HG02623 (cell line): ENCODE results near the gene ARHGEF38.

Experiments
- ATAC-seq: cut with Tn5 transposase; IDR thresholded peaks from one replicate; pipeline ENCODE4 v1.9.1; 2021; ENCODE audit warnings: moderate library complexity; ENCODE audit not compliant: unreplicated experiment

The ARHGEF38 gene, protein sequence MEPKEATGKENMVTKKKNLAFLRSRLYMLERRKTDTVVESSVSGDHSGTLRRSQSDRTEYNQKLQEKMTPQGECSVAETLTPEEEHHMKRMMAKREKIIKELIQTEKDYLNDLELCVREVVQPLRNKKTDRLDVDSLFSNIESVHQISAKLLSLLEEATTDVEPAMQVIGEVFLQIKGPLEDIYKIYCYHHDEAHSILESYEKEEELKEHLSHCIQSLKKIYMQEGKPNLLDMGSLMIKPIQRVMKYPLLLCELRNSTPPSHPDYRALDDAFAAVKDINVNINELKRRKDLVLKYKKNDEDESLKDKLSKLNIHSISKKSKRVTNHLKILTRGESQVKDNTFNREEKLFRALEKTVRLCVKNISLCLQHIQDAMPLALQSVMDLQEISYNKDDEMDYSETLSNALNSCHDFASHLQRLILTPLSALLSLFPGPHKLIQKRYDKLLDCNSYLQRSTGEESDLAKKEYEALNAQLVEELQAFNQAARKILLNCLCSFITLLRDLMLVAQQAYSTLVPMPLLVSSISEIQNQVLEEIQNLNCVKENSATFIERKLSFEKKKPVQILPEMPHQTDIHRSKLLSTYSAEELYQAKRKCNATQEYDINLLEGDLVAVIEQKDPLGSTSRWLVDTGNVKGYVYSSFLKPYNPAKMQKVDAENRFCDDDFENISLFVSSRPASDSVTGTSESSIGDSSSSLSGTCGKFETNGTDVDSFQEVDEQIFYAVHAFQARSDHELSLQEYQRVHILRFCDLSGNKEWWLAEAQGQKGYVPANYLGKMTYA

DNA sequence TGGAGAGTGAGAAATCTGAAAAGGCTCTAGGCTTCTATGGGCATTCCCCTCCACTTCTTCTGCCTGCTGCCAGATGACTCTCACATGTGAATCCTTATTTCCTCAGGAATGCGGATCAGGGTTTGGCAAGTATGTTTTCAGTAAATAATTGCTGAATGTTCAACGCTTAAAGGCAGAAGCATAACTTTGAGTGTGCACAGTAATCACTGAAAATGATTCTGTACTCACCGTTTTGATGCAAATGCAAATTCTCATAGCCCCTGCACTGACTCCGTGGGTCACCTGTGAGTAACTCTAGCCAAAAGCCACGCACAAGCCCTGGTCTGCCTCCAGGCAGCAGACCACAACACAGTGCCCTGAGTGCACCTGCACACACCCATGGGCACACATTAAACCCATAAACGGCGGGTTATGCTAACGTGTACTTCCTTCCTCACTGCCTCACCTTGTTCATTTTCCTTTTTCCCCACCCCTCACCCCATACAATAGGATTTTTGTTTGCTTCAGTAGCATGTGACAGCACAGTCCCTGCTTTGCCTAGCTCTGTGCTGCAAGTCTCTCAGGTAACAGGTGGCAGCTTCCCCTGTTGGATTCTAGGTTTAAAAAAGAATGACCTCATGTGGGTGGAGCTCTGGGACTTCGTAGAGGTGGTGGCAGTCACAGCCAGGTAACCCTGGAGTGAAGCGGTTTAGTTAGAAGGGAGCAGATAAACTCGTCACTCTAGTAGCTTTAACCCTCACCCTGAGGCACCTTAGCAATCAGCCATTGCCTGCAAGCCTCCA lies at the start of gene ARHGEF38:
TSS of gene ARHGEF38 (plus strand) at position 656 of the 782 bp plus-strand sequence. CDS start 146 bp downstream, outside the sequence.
- ATAC-seq, result no peak

DNA sequence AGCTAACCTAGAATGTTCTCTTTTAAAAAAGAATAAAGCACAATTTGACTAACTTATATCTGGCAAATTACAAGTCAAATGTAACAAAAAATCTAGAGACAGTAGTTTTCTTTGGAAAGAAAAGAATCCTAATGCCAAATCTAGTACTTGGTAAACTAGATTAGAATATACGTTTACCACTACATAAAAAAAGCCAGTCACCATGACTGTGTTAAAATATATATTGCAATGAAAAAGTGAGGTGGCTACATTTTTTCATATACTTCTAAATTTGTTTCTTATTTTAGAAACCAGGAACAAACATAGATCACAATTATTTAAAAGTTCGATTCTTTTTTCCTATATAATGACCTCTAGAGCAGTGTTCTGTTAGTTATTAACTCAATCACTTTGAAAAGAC lies 48.9 kb upstream of the ARHGEF38 start:
- ATAC-seq, result no peak

DNA sequence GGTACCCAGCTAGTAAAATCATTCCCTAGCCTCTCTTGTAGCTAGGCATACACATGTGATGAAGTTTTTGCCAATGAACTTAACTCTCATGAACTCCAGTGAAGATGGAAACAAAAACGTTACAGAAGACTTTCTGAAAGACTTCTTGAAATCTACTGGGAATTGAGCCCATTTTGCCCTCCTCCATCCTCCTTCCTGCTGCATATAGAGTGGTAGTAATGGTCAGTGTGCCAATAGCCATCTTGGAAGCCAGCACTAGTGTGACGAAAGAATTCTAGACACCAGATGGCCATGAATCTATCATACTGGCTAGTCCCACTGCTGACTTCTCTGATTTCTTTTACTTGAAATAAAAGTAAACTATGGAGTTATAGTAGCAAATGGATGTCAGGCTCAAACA lies 47.7 kb upstream of the ARHGEF38 start:
- no peak for ATAC-seq

DNA sequence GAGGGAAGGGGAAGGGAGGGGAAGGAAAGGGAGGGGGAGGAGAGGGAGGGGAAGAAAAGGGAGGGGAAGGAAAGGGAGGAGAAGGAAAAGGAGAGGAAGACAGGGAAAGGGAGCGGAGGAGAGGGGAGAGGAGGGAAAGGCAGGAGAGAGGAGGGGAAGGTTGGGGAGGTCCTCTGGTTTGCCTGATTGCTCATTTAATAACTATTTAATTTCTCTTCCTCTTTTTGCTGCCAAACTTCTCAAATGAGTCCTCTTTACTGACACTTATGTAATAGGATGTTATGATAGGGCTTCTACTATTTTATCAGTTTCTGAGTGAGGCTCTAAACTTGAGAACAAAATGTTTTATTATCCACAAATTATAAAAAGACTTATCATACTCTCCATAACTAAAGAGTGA lies 43.1 kb upstream of the ARHGEF38 start:
- ATAC-seq, result peak; percentile 93

DNA sequence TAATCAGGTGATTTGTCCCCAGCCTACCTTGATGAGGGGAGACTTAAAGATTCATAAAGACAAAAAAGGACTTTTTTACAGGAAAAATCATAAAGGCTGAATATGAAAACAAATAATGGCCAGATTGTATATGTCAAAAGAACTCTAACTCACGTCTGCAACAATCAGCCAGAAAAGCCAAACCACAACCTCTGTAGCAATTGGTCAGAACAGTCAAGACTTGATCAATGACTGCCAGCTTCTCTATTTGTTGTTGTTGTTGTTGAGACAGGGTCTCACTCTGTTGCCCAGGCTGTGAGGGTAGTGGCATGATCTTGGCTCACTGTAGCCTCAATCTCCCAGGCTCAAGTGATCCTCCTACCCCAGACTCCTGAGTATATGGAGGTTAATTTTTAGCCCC lies 42.7 kb upstream of the ARHGEF38 start:
- ATAC-seq, result no peak

DNA sequence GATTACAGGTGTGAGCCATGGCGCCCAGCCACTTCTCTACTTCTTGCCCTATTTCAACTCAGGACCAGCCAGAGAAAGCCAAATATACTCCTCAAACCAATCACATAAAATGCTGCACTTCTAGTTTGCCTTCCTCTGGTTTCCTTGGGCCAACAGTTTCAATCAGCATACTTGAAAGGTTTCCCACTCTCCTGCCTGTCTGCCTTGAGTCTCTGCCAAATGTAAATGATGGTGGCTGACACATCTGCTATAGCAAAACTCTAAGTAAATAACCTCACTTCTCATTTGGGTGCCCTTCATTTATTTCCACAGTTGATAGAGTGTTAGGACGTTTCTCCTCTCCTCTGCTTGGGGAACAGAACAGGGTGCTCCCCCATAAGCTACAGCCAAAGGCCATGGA lies 42.2 kb upstream of the ARHGEF38 start:
- no peak for ATAC-seq

DNA sequence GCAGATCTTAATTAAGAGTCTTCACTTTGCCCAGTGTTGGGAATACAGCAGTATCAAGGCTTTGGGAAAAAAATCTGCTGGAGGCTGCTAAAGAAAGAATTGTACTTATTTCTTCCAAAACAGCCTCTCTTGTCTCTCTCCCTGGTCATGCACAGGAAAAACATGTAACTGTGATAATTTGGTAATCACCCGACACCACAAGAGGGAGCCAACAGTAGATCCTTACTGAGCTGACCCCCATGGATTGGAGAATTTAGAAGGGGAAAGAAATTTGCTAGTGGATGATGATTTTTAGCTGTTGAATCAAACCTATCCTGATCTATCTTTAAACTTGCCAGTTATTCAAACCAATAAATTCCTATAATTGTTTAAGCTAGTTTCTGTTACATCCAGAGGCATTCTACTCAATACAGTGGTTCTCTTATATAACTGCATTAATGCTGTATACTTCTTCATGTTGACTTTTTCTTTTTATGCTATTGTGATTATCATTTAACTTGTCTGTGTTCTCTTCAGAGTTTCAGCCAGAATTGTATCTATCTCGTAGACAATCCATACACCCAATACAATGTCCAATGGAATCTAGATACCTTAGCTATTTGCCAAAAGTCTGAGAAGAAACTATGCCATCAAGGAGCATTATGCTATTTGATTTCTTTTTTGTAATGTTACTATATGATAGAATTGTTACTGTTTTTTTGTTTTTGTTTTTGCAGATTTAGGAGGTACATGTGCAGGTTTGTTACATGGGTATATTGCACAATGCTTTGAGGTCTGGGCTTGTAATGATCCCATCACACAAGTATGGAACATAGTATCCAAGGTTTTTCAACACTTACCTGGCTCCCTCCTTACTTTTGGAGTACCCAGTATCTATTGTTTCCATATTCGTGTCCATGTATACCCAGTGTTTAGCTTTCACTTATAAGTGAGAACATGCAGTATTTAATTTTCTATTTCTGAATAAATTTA lies 31.3 kb upstream of the ARHGEF38 start:
- peak; percentile 82 for ATAC-seq

DNA sequence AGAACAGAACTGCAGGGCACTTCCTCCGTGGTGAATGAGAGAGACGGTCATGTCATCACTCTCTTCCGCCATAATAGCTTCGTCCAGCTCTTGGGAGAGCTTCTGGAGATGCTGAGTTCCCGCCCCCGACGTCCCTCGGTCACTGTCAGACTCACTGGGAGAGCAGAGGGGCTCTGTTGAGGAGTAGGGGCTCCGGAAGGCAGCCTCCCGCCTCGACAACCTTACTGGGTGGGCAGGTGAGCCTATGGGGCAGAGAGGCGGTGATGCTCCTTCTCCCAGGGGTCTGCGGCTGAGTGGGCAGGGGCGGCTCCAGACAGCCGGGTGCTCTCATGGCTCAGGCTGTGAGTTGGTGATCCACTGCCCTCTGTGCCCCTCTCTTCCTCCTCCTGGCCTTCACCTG lies 25.8 kb upstream of the ARHGEF38 start:
- no peak for ATAC-seq

DNA sequence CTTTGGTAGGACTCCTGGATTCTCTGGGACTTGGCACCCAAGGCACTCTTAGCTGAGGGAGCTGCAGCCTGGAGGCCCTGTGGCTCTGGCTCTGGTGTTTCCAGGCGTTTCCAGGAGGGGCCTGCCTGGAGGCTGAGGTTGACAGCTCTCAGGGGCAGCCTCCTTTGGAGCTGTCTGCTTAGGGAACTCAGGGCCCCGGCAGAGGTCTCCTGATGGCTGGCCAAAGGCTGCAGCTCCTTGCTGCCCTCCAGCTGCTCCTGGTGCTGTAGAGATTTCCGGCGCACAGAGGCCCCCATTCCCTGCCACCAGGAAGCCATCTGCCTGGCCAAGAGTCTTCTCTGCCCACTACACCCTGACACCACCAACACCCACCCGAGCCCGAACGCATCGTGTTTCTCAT lies 25.3 kb upstream of the ARHGEF38 start:
- no peak for ATAC-seq

DNA sequence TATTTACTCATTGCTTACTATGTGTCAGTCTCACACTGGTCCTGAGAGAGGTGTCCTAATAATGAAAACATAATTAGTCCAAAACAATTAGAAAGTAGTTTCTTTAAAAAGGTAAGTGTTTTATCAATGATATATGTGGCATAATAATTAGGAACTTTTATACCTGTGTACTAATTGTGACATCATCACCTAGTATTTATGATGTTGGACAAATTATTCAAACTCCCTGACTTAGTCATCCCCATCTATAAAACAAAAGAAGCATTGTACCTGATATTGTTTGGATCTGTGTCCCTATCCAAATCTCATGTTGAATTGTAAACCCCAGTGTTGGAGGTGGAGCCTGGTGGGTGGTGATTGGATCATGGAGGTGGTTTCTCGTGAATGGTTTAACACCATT lies 15.8 kb upstream of the ARHGEF38 start:
- ATAC-seq, result no peak

DNA sequence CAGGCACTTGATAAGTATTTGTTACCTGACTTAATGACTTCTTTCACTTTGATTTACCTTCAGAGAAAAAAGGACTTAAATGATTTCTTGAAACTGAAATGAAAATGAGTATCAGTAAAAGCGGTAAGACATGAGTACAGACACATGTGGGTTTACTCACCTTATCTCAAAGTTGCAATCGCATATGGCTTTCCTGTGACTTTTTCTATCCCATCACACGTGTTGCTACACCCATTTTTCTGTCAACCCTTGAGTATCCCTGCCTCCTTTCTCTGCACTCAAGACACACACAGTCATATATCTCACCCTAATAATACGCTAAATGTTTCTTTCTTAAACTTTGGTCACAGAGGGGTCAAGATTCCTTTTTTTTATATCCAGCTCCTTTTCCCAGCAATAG lies 11.0 kb upstream of the ARHGEF38 start:
- no peak for ATAC-seq

DNA sequence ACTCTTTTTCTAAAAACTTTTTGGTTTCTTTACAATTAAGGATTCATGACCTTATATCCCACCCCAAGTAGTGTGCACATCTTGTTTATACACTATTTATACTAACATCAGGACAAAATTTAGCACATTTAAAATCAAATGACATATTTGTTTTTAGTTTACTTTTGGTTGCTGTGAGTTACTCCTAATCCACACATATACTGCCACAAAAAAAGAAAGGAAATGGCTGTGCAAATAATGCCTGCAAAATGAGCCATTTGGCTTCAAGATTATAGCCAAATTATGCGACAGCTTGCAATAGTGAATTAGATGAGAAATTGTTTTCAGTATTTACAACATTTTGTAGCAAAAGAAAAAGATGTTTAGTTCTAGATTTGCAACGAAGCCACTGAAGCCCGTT lies 10.4 kb upstream of the ARHGEF38 start:
- ATAC-seq, result no peak

DNA sequence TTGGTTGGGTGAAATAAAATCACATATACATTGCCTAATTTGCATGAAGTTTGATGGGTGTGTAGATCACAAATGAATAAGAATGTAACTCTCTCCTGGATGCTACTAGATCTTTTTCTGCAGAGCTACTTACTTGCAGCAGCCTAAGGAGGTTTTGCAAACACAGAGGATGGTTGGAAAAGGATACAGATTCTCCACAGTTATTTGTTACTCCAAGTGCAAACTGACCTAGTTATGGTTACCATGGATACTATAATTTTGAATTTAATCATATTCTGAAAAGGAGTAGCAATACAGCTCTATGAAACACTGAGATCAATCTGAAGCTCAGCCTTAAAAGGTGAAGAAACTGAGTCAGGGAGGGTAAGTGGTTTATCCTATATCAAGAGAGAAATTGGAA lies 9.1 kb upstream of the ARHGEF38 start:
- no peak for ATAC-seq

DNA sequence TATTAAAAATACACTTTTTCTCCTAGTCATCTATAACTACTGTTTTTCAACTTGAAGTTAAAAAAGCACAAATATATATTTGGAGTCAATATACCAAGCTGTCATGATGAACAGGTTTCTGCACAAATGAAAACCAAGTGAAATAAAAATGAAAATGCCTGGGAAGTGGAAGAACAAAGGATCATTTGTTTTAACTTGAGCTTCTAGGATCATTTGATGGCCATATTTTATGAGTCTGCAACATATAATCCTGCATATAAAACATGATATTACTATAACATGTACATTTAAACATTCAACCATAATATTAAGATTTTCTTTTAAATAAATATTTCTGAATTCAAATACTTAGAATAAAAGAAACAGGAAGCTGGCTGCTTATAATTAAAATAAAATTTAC lies 8.5 kb upstream of the ARHGEF38 start:
- no peak for ATAC-seq

DNA sequence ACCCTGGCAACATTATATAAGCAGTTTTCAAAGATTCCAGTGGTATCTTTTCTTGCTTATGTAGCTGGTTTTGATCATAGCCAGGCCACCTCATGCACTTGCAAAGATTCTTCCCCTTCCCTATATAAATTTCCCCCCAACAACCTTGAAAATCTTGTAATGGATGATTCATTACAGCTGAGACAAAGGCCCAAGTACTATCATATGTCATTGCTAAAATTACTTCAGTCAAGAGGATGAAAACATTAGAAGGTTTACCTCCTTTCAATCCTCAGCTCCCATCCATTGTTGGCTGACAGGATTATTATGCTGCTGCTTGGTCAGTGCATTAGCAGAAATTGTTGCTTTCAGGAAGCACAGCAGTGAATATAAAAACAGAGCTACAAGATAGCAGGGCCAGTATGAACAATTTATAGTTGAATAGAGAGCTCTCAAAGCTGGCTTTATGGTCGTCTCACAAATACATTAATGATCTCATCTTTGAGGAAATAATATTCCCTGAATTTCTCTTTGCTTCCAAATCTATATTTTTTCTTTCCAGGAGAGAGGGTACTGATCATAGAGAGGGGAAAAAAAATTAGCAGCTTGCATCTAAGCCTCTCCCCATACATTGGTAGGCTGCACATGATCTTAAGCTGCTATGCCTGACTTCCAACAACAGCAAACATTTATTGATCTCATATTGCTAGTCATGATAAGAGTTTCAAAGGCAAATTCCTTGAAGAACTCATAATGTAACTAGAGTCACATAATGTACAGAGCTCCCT lies 7.7 kb upstream of the ARHGEF38 start:
- no peak for ATAC-seq

DNA sequence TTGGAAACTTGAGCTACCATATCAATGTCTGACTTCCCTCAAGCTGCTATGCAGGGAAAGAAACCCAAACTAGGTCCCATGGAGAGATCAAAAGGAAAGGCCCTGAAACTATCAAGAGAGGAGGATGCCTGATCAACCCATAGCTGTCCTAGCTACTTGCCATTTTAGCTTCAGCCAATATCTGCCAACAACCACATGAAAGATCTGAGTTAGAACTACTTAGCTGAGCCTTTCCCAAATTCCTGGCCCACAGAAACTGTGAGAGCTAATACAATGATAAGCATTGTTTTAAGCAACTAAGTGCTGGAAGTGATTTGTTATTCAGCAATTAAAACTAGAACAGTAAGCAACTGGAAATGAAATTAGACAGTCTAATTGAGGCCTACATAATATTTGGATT lies 6.3 kb upstream of the ARHGEF38 start:
- no peak for ATAC-seq

DNA sequence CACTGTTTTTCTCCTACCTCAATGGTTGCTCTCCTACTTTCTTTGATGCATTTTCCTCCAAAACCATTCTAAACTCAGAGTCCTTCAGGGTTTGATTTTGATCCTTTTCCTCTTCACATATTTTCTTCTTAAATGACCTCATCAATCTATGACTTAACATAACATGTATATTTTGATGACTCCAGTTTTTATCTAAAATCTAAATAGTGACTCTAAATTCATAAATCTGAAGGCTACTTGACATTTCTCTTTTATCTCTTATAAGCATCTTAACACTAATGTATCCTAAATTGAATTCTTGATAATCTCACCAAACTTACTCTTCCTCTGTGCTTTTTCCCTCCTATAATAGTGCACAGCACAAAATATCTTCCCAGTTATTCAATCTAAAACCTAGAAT lies 4.7 kb upstream of the ARHGEF38 start:
- ATAC-seq, result no peak

DNA sequence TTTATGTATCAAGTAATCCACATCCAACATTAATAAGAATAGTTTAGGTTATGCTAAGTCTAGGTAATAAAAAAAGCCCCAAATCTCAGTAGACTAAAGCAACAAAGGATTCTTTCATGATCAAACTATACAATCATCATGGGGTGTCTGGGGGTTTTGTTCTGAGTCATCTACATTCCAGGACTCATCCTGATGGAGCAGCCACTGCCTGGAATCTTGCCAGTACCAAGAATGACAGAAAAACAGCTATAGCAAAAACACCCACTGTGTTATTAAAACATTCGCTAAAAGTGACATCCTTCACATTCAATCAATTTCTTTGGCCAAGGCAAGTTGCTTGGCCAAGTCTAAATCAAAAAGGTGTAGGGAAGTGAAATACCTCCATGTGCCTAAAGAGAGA lies 3.9 kb upstream of the ARHGEF38 start:
- ATAC-seq, result no peak

DNA sequence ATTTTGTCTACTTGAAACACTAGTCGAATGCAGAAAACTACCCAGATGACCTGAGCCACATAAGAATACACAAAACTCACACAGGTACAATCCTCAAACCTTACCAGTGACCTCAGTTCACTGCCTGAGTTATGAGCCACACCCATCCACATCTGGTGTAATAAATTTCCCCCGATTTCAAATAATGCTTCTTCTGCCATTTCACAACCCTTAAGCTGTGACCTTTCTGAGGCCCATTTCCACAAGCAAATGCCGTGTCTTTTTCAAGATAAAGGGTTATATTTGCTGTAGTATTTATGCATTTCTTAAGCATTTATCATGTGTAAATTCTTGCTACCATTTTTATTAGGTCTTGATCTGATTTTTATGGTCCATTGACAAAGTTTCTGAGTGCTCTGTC lies 1.8 kb upstream of the ARHGEF38 start:
- no peak for ATAC-seq

DNA sequence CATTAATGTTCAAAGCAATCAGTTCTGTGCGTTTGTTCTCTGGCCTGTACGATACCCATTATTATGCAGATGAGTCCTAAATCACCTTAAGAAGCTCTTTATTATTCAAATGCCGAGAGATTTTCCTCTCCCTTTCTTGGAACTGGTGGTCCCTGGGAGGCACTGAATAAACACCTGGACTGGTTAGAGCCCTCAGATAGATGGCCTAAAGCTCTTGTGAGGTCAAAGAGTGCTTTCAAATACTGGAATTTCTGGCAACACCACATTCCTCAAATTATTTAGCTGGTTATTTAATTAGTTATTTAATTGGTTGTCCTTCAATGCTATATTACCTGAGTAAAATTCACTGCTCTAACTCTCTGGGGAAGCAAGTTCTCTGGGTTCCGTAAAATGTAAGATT lies 3.0 kb downstream of the ARHGEF38 start:
- no peak for ATAC-seq
